Measurements from ENCODE around the gene CST9.
"Not testable (repeated sequence)": the region's sequence is repeated elsewhere in the genome, so short reads cannot be mapped to it uniquely, and the experiment has no call there.

The CST9 gene

DNA sequence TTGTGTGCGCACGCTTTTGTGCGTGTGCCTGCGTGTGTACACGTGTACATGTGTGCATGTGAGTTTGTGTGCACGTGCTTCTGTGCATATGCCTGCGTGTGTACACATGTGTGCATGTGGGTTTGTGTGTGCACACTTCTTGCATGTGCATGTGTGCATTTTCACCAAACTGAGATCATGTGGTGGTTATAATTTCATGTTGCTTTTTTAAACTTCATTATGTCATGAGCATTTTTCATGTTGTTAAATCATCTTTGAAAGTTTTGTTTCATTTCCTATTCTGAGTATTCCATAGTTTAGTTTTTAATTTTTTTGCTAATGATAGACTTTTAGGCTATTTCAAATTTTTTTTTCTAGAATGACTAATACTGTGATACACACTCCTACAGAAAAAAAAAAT lies 38.4 kb upstream of the CST9 start:
- Histone ChIP-seq H3K36me3 (ENCODE audit: control insufficient read depth, insufficient read depth, low read length) (no peaks in the 10 kb centered on the region), H3K4me1 (ENCODE audit: control insufficient read depth, insufficient read depth, low read length) (no peaks in the 10 kb centered on the region), H3K4me3 (ENCODE audit: low read length) (no peak overlapping the region), H3K27me3 (ENCODE audit: control insufficient read depth, insufficient read depth, low read length) (no peaks in the 10 kb centered on the region), H3K9ac (ENCODE audit: low read length) (no peak overlapping the region), H3K27ac (ENCODE audit: low read depth, low read length) (no peak overlapping the region)

DNA sequence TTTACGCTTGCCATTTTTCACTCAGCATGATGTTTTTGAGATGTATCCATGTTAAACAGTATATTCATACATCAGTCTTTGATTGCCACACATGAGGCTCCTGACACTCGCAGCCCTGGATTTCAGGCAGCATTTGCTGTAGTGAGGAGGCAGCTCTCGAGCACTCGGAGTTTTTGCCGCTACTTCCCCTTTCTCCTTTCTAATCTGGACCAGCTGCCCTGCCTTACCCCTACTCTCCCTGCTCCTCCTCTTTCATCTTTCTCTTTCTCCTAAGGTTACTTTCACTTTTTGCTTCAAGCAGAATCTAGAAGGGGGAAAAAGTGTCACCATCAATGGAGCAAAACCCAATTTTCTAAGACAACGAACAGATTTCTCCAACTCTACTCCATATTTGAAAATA lies 37.9 kb upstream of the CST9 start:
- Histone ChIP-seq H3K4me1 (ENCODE audit: control insufficient read depth, insufficient read depth, low read length) (no peaks in the 10 kb centered on the region), H3K9ac (ENCODE audit: low read length) (no peak overlapping the region), H3K27me3 (ENCODE audit: control insufficient read depth, insufficient read depth, low read length) (no peaks in the 10 kb centered on the region), H3K4me3 (ENCODE audit: low read length) (no peak overlapping the region), H3K27ac (ENCODE audit: low read depth, low read length) (no peak overlapping the region), H3K36me3 (ENCODE audit: control insufficient read depth, insufficient read depth, low read length) (no peaks in the 10 kb centered on the region)

DNA sequence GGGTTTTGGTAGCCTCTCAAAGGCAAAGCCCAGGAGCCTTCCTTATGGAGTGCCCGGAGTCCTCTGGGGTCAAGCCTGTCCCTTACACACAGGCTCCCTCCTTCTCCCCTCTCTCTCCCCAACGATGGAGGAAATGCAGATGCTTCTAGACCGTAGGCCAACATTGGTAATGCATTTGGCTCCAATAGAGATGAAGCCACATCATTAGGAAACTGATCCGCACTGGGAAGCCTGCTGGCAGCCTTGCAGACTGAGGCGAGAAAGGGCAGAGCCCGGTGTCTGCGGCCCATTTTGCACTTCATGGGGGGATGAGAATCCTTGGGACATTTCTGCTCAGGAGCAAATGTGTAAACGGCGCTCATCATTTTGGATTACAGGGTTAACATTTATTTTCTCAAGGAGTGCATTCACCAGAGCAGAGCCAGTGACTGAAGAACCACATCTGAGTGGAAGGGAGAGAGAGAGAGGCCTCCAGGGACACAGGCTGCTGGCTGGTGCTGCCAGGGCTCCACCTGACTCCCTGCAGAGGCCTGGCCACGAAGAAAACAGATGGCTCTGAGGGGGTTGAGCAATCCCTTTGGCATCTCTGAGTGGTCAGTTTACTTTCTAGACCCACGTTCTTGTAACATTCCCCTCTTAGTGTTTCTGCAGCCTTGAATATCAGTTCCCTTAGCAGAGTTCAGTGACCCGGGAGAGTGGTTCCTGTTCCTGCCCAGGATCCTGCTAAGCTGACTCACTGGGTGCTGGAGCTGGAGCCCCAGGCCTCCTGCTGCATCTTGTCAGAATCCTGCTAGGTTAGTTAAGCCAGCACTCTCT lies 36.4 kb upstream of the CST9 start:
- H3K27ac ChIP-seq (ENCODE audit: low read depth, low read length), result no peak overlapping the region
- H3K9ac ChIP-seq (ENCODE audit: low read length), result no peak overlapping the region
- H3K36me3 ChIP-seq (ENCODE audit: control insufficient read depth, insufficient read depth, low read length), result no peaks in the 10 kb centered on the region
- no peaks in the 10 kb centered on the region for H3K27me3 ChIP-seq (ENCODE audit: control insufficient read depth, insufficient read depth, low read length)
- no peak overlapping the region for H3K4me3 ChIP-seq (ENCODE audit: low read length)
- H3K4me1 ChIP-seq (ENCODE audit: control insufficient read depth, insufficient read depth, low read length), result no peaks in the 10 kb centered on the region

DNA sequence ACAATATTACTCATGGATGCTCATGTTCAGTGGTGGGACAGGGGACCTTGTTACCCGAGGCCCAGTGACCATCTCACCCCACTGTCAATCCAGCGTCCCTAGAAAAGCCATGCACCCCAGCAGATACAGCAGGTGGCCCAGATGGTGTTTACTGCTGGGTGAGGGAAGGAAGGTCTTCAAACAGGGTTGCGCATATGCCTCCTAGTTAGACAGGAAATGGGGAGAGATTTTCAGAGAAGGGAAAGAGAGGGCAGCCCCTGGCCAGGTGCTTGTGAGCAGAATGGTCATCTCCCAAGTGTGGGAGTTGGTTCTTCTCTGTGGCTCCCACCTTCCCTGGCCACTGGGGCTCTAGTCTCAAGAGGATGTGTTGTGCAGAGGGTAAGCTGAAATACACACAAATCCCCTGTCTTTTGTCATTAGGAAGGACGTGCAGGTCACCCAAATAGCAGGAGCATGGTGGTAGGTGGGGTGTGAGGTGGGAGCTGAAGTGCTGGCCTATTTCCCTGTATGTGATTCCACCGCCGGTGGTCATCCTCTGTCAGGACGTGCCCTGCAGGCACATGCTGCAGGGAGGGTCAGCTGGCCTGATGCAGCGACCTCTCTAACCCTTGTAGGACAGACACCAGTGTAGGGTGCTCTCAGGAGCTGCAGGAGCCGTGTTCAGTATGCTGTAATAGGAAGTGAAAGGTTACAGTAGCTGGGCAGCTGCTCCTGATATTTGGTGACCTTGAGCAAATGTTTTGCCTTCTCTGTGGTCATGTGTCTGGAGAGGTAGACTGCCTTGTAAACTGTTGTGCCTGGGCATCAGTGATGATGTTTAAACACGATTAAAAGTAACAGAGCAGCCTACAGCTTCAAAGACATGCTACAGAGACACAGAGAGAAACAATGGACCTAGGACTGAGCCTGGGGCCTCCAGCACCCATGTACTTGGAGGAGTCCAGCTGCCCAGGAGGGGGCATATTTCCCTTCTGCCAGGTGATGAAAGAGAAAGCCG lies 35.3 kb upstream of the CST9 start:
- Histone ChIP-seq H3K27me3 (ENCODE audit: control insufficient read depth, insufficient read depth, low read length) (no peaks in the 10 kb centered on the region), H3K4me3 (ENCODE audit: low read length) (no peak overlapping the region), H3K36me3 (ENCODE audit: control insufficient read depth, insufficient read depth, low read length) (no peaks in the 10 kb centered on the region), H3K4me1 (ENCODE audit: control insufficient read depth, insufficient read depth, low read length) (no peaks in the 10 kb centered on the region), H3K9ac (ENCODE audit: low read length) (no peak overlapping the region), H3K27ac (ENCODE audit: low read depth, low read length) (no peak overlapping the region)

DNA sequence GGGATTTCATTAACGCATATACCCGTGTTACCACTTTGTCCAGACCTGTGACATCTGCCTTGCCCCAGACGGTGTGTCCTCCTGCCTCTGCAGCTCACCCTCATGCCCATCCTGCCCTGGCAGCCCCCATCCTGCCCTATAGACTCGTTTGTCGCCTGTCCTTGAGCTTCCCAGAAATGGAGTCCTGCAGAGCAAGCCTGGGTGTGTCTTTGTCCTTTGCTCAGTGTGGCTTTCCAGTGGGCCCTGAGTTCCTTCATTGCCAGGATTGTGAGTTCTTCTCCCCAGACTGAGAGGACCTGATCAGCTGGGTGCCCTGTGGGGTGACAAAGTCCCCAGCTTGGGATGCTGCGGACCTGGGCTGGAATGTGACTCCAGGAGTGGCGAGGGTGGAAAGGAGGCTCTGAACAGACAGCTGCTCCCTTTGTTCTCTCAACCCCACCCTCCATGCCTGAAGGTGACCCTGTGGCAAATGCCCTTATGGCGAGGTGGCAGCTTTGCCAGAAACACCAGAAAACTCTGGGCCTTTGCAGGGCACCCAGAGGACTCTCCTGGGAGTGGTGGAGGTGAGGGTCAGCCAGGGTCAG lies 34.4 kb upstream of the CST9 start:
- H3K27ac ChIP-seq (ENCODE audit: low read depth, low read length), result no peak overlapping the region
- peaks cover 4% of the 10 kb centered on the region for H3K4me1 ChIP-seq (ENCODE audit: control insufficient read depth, insufficient read depth, low read length)
- no peaks in the 10 kb centered on the region for H3K27me3 ChIP-seq (ENCODE audit: control insufficient read depth, insufficient read depth, low read length)
- no peak overlapping the region for H3K9ac ChIP-seq (ENCODE audit: low read length)
- no peak overlapping the region for H3K4me3 ChIP-seq (ENCODE audit: low read length)
- peaks cover under 1% of the 10 kb centered on the region for H3K36me3 ChIP-seq (ENCODE audit: control insufficient read depth, insufficient read depth, low read length)

DNA sequence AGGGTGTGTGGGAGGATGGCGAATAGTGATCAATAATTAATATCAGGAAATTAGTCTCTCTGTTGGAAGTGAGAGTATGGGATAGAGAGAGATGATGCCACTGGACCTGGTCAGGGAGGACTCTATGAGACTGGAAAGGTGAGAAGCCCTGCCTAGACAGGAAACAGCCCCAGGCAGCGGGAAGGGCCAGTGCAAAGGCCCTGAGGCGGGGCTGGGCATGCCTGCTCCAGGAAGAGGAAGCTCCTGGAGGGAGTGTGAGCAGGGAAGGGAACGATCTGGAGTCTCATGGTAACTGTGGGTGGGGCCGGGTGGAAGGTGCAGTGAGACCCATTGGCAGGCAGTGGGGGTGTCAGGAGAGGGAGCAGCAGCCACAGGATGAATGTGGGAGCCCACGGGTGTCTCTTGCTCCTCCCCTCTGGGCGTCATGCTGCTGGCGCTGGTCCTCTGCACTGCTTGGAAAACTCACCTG lies 33.8 kb upstream of the CST9 start:
- Histone ChIP-seq H3K9ac (ENCODE audit: low read length) (no peak overlapping the region), H3K4me1 (ENCODE audit: control insufficient read depth, insufficient read depth, low read length) (peaks cover 7% of the 10 kb centered on the region), H3K27ac (ENCODE audit: low read depth, low read length) (no peak overlapping the region), H3K27me3 (ENCODE audit: control insufficient read depth, insufficient read depth, low read length) (no peaks in the 10 kb centered on the region), H3K36me3 (ENCODE audit: control insufficient read depth, insufficient read depth, low read length) (peaks cover 6% of the 10 kb centered on the region), H3K4me3 (ENCODE audit: low read length) (no peak overlapping the region)

DNA sequence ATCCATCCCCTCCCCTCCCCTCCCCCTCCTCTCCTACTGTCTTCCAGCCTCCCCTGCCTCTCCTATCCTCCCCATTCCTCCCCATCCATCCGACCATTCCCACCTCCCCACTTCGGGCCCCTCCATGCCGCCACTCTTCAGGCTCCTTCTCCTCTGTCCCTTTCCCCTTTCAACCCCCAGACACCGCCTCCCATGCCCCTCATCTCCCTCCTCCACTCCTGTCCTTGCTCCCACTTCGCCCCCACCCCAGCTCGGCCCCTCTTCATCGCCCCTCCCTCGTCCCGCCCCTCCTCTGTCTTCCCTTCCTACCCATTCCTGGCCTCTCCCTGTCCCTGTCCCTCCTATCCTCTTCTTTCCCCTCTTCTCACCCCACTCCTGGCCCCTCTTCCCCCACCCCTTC lies 32.6 kb upstream of the CST9 start:
- no peak overlapping the region for H3K9ac ChIP-seq (ENCODE audit: low read length)
- H3K27ac ChIP-seq (ENCODE audit: low read depth, low read length), result peak overlapping the region; percentile 24
- peaks cover 7% of the 10 kb centered on the region for H3K4me1 ChIP-seq (ENCODE audit: control insufficient read depth, insufficient read depth, low read length)
- no peak overlapping the region for H3K4me3 ChIP-seq (ENCODE audit: low read length)
- H3K36me3 ChIP-seq (ENCODE audit: control insufficient read depth, insufficient read depth, low read length), result peaks cover 9% of the 10 kb centered on the region
- H3K27me3 ChIP-seq (ENCODE audit: control insufficient read depth, insufficient read depth, low read length), result no peaks in the 10 kb centered on the region

DNA sequence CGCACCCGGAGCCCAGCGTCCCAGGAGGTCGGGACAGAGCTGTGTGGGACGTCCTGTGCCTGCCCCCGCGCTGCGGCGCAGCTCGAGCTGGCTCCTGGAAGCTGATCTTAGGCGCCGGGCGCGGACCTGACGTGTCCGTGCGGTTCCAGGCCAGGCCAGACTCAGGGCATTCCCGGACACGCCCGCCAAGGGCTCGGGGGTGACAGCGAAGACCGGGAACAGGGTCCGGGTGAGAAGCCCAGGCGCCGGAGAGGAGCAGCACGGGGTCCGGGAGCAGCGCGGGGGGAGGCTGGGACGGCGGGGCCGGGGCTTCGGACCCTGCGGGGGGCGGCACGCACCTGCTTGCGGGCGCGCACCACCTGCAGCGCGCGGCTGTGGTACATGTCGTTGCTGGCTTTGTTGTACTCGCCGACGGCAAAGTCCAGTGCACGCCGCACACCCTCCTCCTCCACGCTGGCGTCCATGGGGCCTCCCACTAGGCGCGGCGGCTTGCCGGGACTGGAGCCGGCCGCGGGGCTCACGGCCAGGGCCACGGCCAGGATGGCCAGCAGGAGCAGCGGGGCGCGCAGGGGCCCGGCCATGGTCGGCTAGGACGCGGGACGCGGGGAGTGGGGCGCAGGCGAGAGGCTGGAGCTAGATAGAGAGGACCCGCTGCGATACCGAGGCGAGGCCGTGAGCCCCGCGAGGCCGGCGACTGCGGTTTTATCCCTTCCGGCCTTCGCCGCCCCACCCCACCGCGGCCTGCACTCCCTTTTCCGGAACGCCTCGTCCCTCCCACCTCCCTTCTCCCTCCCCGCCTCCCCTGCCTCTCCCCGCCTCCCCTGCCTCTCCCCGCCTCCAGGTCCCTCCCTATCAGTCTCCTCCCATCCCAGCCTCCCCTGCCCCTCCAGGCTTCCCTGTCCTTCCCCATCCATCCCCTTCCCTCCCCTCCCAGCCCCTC lies 31.8 kb upstream of the CST9 start, which contains the start of gene CST3:
Gene CST3, minus strand, starts transcription at position 674 of the 940 bp plus-strand sequence. Its CDS starts 93 bp downstream, at position 581.
- H3K27me3 ChIP-seq (ENCODE audit: control insufficient read depth, insufficient read depth, low read length), result no peaks in the 10 kb centered on the region
- H3K4me1 ChIP-seq (ENCODE audit: control insufficient read depth, insufficient read depth, low read length), result peaks cover 7% of the 10 kb centered on the region
- H3K27ac ChIP-seq (ENCODE audit: low read depth, low read length), result peak within 1 kb of the TSS; percentile 95
- H3K4me3 ChIP-seq (ENCODE audit: low read length), result peak within 1 kb of the TSS; percentile 83
- H3K9ac ChIP-seq (ENCODE audit: low read length), result peak within 1 kb of the TSS; percentile 81
- peaks cover 9% of the 10 kb centered on the region for H3K36me3 ChIP-seq (ENCODE audit: control insufficient read depth, insufficient read depth, low read length)

DNA sequence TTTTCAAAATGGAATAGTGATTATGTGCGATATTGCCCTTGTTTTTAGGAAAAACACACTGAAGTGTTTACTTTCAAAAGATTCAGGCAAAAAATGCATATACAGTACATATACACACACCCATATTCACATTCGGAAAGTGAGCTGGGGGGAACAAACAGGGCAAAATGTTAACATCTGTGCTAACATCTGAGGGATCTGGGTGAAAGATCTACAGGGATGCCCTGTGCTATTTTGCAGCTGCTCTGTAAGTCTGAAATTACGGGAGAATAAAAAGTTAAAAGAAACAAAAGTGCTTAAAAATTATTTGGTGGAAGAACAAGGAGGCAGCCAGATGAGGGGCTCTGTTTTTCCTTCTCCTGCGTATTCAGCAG lies 31.2 kb upstream of the CST9 start:
- H3K9ac ChIP-seq (ENCODE audit: low read length), result peak overlapping the region; percentile 81
- peaks cover 9% of the 10 kb centered on the region for H3K36me3 ChIP-seq (ENCODE audit: control insufficient read depth, insufficient read depth, low read length)
- no peaks in the 10 kb centered on the region for H3K27me3 ChIP-seq (ENCODE audit: control insufficient read depth, insufficient read depth, low read length)
- H3K4me1 ChIP-seq (ENCODE audit: control insufficient read depth, insufficient read depth, low read length), result peaks cover 7% of the 10 kb centered on the region
- H3K27ac ChIP-seq (ENCODE audit: low read depth, low read length), result peak overlapping the region; percentile 95
- H3K4me3 ChIP-seq (ENCODE audit: low read length), result peak overlapping the region; percentile 83

DNA sequence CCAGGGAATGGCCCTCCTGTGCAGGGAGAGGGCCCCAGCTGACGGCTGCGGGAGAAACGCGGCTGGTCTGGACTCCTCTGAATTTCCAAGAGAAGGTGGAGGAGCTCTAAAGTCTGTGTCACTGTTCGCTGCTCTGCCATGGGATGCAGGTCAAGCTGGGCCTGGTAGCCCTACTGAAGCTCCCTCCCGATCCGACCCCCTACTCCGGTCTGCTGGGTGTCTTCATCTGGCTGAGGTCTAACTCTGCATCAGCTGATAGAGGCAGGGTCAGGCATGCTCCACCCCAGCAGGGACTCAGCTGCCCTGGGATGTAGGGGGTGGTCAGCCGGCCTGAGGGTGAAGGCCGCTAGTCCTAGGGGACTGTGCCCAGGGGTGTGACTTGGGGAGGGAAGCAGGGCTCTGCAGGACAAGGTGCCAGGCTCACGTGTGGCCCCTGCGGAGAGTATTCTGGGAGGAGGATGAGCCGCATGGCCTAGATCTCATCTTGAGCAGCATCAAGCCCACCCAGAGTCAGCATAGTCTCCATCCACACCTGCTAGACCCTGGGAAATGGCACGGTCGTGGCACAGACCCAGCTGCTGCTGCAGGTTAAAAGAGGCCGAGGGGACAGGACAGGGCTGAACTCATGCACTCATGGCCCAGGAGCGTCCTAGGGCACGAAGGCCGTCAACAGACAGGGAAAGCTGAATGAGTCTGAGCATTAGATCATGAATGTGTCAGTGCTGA lies 30.6 kb upstream of the CST9 start:
- Histone ChIP-seq H3K27ac (ENCODE audit: low read depth, low read length) (peak overlapping the region; percentile 29), H3K36me3 (ENCODE audit: control insufficient read depth, insufficient read depth, low read length) (peaks cover 9% of the 10 kb centered on the region), H3K9ac (ENCODE audit: low read length) (no peak overlapping the region), H3K27me3 (ENCODE audit: control insufficient read depth, insufficient read depth, low read length) (no peaks in the 10 kb centered on the region), H3K4me1 (ENCODE audit: control insufficient read depth, insufficient read depth, low read length) (peaks cover 7% of the 10 kb centered on the region), H3K4me3 (ENCODE audit: low read length) (peak overlapping the region; percentile 83)

DNA sequence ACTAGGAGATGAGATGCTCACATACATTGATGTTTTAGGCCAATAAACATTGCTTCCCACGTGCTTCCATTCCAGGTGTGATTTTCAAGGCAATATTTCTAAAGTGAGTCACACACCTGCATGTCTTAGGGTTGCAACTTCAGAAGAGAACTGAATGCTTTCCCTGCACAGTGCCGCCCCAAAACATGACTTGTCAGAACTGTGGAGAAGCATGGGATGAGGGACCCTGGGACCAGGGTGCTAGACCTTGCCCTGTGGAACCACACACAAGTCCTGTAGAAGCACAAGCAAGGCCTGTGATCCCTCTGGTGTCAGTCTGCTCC lies 30.0 kb upstream of the CST9 start:
- H3K9ac ChIP-seq (ENCODE audit: low read length); H3K36me3 ChIP-seq (ENCODE audit: control insufficient read depth, insufficient read depth, low read length); H3K4me1 ChIP-seq (ENCODE audit: control insufficient read depth, insufficient read depth, low read length); H3K27me3 ChIP-seq (ENCODE audit: control insufficient read depth, insufficient read depth, low read length); H3K27ac ChIP-seq (ENCODE audit: low read depth, low read length): not testable (repeated sequence)
- peak overlapping the region; percentile 83 for H3K4me3 ChIP-seq (ENCODE audit: low read length)

Data from rectal smooth muscle tissue (tissue), 1 donor.